Measurements from ENCODE around the gene SRCAP. TPM values are rescaled to one million over a fixed set of nuclear protein-coding genes. Genes with fewer than 3 reads are reported as not detected.

The SRCAP gene
- polyA plus RNA-seq, 1 experiment, result 4.4 TPM

DNA sequence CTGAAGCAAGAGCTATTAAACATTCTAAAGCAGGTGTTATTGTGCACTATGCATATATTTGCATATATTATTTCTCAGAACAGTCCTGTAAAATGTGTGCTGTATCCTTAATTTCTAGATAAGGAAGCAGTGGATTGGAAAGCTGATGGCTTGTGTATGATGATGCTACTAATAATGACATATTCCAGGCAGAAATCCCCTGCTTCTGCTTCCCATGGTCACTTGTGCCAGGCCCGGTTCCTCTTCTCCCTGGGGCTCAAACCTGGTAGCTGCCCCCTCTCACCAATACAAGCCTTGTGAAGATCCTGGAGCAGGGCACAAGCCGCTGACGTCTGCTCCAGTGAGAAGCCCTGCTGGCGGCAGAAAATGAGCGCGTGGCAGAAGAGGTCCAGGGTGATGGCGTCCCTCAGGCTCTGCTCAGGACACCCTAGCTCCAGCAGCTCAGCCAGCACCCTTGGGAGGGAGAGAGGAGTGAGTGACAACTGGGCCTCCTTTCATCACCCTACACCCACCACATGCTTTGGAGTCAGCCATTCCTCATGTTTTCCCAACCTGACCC is 61.1 kb downstream of the SRCAP start:
- ChIA-PET POLR2A (interaction anchor here (0.7 kb wide), 1 partner anchor 1772 kb away, joined by 3 read pairs; no protein-coding TSS in a partner anchor), CTCF (interaction anchor here (1.0 kb wide), 1 partner anchor 13 kb away, joined by 3 read pairs; the partner anchor contains the start of gene PHKG2)
- Histone ChIP-seq H3K4me3 (ENCODE audit: low read depth, low read length) (no peak overlapping the region), H3K27me3 (ENCODE audit: control insufficient read depth, insufficient read depth, low read length) (no peaks in the 10 kb centered on the region), H3K36me3 (ENCODE audit: control insufficient read depth, insufficient read depth, low read length) (peaks cover 23% of the 10 kb centered on the region)
- DNase-seq (ENCODE audit: low read depth), result no peak
- TF ChIP-seq, protein P1, sequence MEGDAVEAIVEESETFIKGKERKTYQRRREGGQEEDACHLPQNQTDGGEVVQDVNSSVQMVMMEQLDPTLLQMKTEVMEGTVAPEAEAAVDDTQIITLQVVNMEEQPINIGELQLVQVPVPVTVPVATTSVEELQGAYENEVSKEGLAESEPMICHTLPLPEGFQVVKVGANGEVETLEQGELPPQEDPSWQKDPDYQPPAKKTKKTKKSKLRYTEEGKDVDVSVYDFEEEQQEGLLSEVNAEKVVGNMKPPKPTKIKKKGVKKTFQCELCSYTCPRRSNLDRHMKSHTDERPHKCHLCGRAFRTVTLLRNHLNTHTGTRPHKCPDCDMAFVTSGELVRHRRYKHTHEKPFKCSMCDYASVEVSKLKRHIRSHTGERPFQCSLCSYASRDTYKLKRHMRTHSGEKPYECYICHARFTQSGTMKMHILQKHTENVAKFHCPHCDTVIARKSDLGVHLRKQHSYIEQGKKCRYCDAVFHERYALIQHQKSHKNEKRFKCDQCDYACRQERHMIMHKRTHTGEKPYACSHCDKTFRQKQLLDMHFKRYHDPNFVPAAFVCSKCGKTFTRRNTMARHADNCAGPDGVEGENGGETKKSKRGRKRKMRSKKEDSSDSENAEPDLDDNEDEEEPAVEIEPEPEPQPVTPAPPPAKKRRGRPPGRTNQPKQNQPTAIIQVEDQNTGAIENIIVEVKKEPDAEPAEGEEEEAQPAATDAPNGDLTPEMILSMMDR (IDR thresholded peaks at IDR 0.05; ENCODE audit: insufficient read depth, low read depth, low read length), result no peak

DNA sequence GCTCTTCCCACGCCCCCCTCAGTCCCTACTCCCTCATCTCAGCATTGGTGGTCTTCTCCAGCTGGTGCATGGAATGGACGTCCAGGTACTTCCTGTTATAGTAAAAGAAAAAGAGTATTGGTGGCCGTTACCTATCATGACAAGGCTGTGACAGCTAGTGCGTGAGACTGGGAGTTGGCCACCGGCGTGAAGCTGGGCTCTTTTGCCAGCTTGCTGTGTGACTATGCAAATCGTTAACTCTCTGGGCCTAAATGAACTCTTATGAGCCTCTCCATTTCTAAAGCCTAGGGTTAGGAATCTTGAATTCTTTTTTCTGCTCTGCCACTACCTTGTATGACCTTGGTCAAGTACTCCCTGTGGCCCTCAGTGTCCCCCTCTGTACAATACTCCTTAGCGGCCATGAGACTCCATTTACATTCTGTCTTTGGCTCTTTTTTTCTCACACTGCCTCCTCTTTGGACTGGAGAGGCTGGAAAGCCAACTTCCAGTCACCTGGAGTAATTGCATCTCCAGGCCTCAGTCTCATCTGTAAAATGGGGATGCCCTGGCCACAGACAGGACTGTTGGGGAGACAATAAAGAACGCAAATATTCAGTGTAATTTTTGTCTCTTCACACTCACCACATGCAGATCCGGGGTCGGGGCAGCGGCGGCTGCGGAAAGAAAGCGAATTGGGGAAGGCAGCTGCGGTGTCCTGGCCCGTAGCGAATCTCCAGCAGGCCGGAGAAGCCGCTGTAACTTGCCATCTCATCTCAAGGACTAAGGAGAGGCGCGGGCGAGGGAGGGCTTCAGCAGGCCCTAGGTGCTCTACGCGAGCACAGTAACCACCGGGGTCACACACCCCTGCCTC is 61.8 kb downstream of the SRCAP start:
- ChIA-PET POLR2A (no interaction called here), CTCF (no interaction called here)
- no peak for DNase-seq (ENCODE audit: low read depth)
- TF ChIP-seq, protein P1 (IDR thresholded peaks at IDR 0.05; ENCODE audit: insufficient read depth, low read depth, low read length), result no peak
- no peaks in the 10 kb centered on the region for H3K27me3 ChIP-seq (ENCODE audit: control insufficient read depth, insufficient read depth, low read length)
- peaks cover 28% of the 10 kb centered on the region for H3K36me3 ChIP-seq (ENCODE audit: control insufficient read depth, insufficient read depth, low read length)
- peak overlapping the region; percentile 74 for H3K4me3 ChIP-seq (ENCODE audit: low read depth, low read length)

DNA sequence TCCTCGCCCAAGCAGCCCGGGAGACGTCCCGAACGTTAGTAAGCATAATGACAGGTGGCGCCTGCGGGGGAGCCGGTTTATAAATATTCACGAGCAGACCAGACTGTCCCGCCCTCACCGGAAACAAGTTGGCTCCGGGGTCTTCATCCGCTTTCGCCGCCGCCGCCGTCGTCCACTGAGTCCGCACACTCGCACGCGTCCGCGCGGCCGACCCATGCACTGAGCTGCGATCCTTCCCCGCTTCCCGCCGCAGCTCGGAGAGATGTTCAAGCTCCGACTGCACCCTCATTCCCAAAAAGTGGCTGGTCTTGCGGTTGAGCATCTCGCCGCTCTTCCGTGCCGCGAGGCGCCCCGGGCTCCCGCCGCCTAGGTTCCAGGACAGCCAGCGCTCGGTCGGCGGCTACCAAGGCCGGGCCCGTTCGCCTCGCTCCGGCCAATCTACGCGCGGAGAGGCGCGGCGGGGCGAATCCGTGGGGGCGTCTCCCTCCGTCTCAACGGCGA is 62.5 kb downstream of the SRCAP start:
- CTCF ChIA-PET, result no interaction called here
- POLR2A ChIA-PET, result no interaction called here
- Histone ChIP-seq H3K27me3 (ENCODE audit: control insufficient read depth, insufficient read depth, low read length) (no peaks in the 10 kb centered on the region), H3K4me3 (ENCODE audit: low read depth, low read length) (peak overlapping the region; percentile 74), H3K36me3 (ENCODE audit: control insufficient read depth, insufficient read depth, low read length) (peaks cover 33% of the 10 kb centered on the region)
- TF ChIP-seq, protein P1 (IDR thresholded peaks at IDR 0.05; ENCODE audit: insufficient read depth, low read depth, low read length), result no peak
- DNase-seq (ENCODE audit: low read depth), result no peak

DNA sequence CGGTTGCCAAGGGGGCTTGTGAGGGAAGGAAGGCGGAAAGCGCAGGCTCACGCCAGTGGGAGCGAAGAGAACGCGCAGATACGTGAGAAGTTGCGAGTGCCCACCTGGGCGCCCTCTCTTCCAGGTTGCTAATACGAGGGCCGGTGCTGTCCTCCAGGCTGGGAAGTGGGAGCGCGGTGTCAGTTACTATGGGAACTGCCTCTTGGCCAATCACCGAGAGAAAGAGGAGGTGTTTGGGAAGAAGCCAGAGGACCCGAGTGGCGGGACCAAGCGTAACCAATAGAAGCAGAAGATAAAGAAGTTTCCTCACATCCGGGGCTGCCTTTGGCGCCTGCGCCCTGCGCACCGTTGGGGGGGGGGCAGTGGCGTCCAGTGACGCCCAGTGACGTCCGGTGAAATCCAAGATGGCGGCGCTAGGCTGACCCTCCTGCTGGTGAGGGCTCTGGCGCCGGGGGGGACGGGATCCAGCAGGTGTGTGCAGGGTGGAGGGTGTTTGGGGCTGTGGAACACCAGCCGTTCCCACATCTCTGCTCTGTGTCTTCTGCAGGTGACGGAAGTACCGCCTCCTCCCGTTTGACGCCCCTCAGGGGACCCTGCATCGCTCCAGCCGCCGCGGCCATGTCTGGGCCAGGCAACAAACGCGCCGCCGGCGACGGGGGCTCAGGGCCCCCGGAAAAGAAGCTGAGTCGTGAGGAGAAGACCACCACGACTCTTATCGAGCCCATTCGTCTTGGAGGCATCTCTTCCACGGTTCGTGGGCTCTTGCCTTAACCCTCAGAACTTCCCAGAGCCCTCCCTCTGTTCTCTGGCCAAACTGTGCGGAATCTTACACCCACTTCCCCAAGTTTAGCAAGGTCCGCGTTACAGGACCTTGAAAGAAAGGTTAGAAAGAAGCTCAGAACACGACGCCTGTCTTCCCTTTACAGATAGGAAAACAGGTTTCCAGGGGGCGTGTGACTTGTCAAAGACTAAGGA is 63.2 kb downstream of the SRCAP start, which contains the start of the genes CFAP119 and RNF40:
Gene CFAP119, minus strand, starts transcription at position 135 of the 975 bp plus-strand sequence. CDS start 314 bp downstream, outside the sequence.
Gene RNF40, plus strand, starts transcription at position 395 of the 975 bp plus-strand sequence. Its CDS starts 224 bp downstream, at position 619.
- ChIA-PET CTCF (interaction anchor here (0.9 to 1.6 kb wide), 2 partner anchors 17 to 179 kb away, joined by 3 to 5 read pairs; no protein-coding TSS in a partner anchor), POLR2A (no interaction called here)
- Histone ChIP-seq H3K36me3 (ENCODE audit: control insufficient read depth, insufficient read depth, low read length) (peaks cover 33% of the 10 kb centered on the region), H3K4me3 (ENCODE audit: low read depth, low read length) (peak within 1 kb of the TSS; percentile 74), H3K27me3 (ENCODE audit: control insufficient read depth, insufficient read depth, low read length) (no peaks in the 10 kb centered on the region)
- TF ChIP-seq, protein P1 (IDR thresholded peaks at IDR 0.05; ENCODE audit: insufficient read depth, low read depth, low read length), result 0 out of 2 replicates have a peak, but pooled peaks have one; percentile 18
- peak; percentile 93 for DNase-seq (ENCODE audit: low read depth)
